K562 (cell line): ENCODE results near the gene POMGNT2. TPM values are rescaled to one million over a fixed set of nuclear protein-coding genes. Genes with fewer than 3 reads are reported as not detected.
A peak's percentile ranks its signal among the peaks of the same experiment; 100 is the strongest.

ENCODE experiments used
- ADNP ChIP-seq: fragments of 200-800 bp; sonication (Bioruptor generic); IDR thresholded peaks from 2 replicates; pipeline ENCODE4 v1.6.1; 2016; ENCODE audit warnings: missing genetic modification characterization, missing compliant biosample characterization
- CBFA2T2 ChIP-seq: fragments of 450-650 bp; conservative IDR thresholded peaks from 2 replicates; pipeline ENCODE4 v1.6.1; 2017; ENCODE audit warnings: mild to moderate bottlenecking
- CREBBP ChIP-seq: IDR thresholded peaks from one replicate; pipeline ENCODE4 v1.6.1; 2012; ENCODE audit warnings: low read depth, mild to moderate bottlenecking, control low read depth, inconsistent platforms, low read length
- ETV5 ChIP-seq: sonication (generic); formaldehyde crosslinking; IDR thresholded peaks from 2 replicates; pipeline ENCODE4 v1.4.0; 2020; ENCODE audit warnings: low read depth, mild to moderate bottlenecking, missing genetic modification reagents
- GTF2A2 ChIP-seq: IDR thresholded peaks from 2 replicates; pipeline ENCODE4 v1.6.1; 2016; ENCODE audit warnings: mild to moderate bottlenecking, missing genetic modification characterization, missing compliant biosample characterization
- KLF1 ChIP-seq: fragments of 450-650 bp; IDR thresholded peaks from 2 replicates; pipeline ENCODE4 v1.6.1; 2016; ENCODE audit warnings: missing genetic modification characterization, missing compliant biosample characterization
- NFE2L1 ChIP-seq: fragments of 450-650 bp; IDR thresholded peaks from 2 replicates; pipeline ENCODE4 v1.6.1; 2016; ENCODE audit warnings: missing genetic modification characterization, low read depth, mild to moderate bottlenecking, missing compliant biosample characterization, moderate library complexity, borderline replicate concordance
- NR3C1 ChIP-seq: sonication (generic); formaldehyde crosslinking; IDR thresholded peaks from 2 replicates; pipeline ENCODE4 v1.8.1; 2022; ENCODE audit warnings: missing genetic modification reagents
- PCBP1 ChIP-seq: fragments of 200-400 bp; formaldehyde crosslinking; IDR thresholded peaks from 2 replicates; pipeline ENCODE4 v1.6.1; 2018; ENCODE audit warnings: mild to moderate bottlenecking, low read depth, low read length; ENCODE audit not compliant: poor library complexity, severe bottlenecking
- RAD21 ChIP-seq, 2 experiments: fragments of 250-450 bp in 1 of 2; fragments of 450-650 bp in 1 of 2; sonication (Bioruptor Pico) in 1 of 2; formaldehyde crosslinking in 1 of 2; IDR thresholded peaks in 1 of 2; conservative IDR thresholded peaks in 1 of 2; 2 replicates each; pipeline versions ENCODE4 v1.4.0 to v1.8.0; 2020 to 2022; ENCODE audit warnings: mild to moderate bottlenecking in 2 of 2, moderate library complexity in 1 of 2
- SMAD1 ChIP-seq: fragments of 150-350 bp; IDR thresholded peaks from 2 replicates; pipeline ENCODE4 v1.6.1; 2014; ENCODE audit warnings: low read length, low read depth; ENCODE audit not compliant: partially characterized antibody
- TFAM ChIP-seq: fragments of 250-450 bp; sonication (Bioruptor Pico); conservative IDR thresholded peaks from 2 replicates; pipeline ENCODE4 v1.5.0; 2021; ENCODE audit warnings: mild to moderate bottlenecking, moderate library complexity
- VEZF1 ChIP-seq: fragments of 200-800 bp; sonication (Bioruptor generic); IDR thresholded peaks from 2 replicates; pipeline ENCODE4 v1.6.1; 2017; ENCODE audit warnings: missing genetic modification characterization, missing compliant biosample characterization
- ZNF644 ChIP-seq: fragments of 200-800 bp; sonication (Bioruptor generic); IDR thresholded peaks from 2 replicates; pipeline ENCODE4 v1.6.1; 2016; ENCODE audit warnings: low read depth, missing genetic modification characterization, missing compliant biosample characterization
- polyA plus RNA-seq, 8 experiments: library from polyadenylated mRNA; depleted of rRNA in 4 of 8; stranded (reverse) in 5 of 8; unstranded in 3 of 8; fragments of >200 nt; fragmentation: Nextera tagmentation in 2 of 8; fragmentation: Illumina TruSeq in 1 of 8; extraction: Ambion mirVana in 2 of 8; extraction: Trizol in 1 of 8; gene quantifications; 2 replicates each; pipeline versions ENCODE4 v1.2.1 to v1.2.3, GENCODE V29; 2011 to 2014; ENCODE audit warnings: inconsistent platforms in 1 of 8, missing spikeins in 1 of 8
- total RNA-seq, 7 experiments: library from RNA; depleted of rRNA in 6 of 7; stranded (reverse); fragments of >200 nt in 6 of 7; fragmentation: Illumina TruSeq in 2 of 7; extraction: Trizol in 2 of 7; gene quantifications; 2 replicates each; pipeline versions ENCODE4 v1.2.1 to v1.2.3, GENCODE V29; 2011 to 2021; ENCODE audit warnings: low replicate concordance in 1 of 7
- TF ChIP-seq, protein P1 (sequence below): sonication (generic); formaldehyde crosslinking; IDR thresholded peaks from 2 replicates; pipeline ENCODE4 v1.8.0; 2022; ENCODE audit warnings: mild to moderate bottlenecking, missing genetic modification reagents
- TF ChIP-seq, protein P2 (sequence below), 3 experiments: fragments of 200-800 bp in 1 of 3; sonication (Bioruptor generic) in 1 of 3; sonication (generic) in 1 of 3; formaldehyde crosslinking in 1 of 3; IDR thresholded peaks; 2 replicates each; pipeline versions ENCODE4 v1.6.1 to v1.8.0; 2016 to 2022; ENCODE audit warnings: mild to moderate bottlenecking in 2 of 3, missing compliant biosample characterization in 2 of 3, missing genetic modification characterization in 2 of 3, missing genetic modification reagents in 1 of 3

POMGNT2 gene
- total and polyA plus RNA-seq, 9 of the 15 experiments (the other 6 are each of a cell fraction or from before 2014, with no cell fraction given) = 0.65 to 14.1 (median 10.3) TPM

DNA sequence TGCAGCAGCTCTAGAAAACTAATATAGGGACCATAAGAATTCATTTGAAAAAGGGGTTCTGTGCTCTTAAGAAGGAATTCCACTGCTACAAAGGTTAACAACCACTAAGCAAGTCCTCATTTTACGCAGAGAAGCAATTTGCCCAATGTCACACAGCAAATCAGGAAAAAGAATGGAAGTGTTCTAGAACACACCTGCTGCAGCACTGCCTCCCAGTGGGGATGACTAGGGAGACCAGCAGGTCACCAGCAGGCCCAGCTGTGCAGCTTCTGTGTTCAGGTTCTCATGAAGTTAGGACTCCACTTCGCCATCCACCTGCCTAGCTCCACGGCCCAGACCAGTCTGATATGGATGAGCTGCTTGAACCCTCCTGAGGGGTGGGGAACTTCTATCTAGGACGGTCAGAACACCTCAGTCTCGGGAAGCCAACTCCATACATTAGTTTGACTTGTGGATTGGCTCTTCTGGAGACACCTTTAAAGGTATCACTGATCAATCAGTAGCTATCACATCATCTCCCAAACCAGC, 18.6 kb downstream of the POMGNT2 start (continued):
- TF ChIP-seq TFAM (CRISPR knock-in tag) (no peak), VEZF1 (no peak), KLF1 (tag) (no peak), ZNF644 (peak; percentile 29; the same call in 1 of the 2 replicates), CBFA2T2 (no peak), ADNP (no peak), NR3C1 (CRISPR knock-in tag) (no peak), CREBBP (no peak), NFE2L1 (tag) (no peak), SMAD1 (no peak), GTF2A2 (tag) (no peak), PCBP1 (no peak), RAD21 (CRISPR knock-in tag; conservative IDR thresholded peaks at IDR 0.05 in 1 of 2, IDR thresholded peaks at IDR 0.05 in 1 of 2) (peak; percentile 26 to 55; a peak in 3 of 4 replicates), ETV5 (CRISPR knock-in tag) (no peak)
- TF ChIP-seq, protein P1, sequence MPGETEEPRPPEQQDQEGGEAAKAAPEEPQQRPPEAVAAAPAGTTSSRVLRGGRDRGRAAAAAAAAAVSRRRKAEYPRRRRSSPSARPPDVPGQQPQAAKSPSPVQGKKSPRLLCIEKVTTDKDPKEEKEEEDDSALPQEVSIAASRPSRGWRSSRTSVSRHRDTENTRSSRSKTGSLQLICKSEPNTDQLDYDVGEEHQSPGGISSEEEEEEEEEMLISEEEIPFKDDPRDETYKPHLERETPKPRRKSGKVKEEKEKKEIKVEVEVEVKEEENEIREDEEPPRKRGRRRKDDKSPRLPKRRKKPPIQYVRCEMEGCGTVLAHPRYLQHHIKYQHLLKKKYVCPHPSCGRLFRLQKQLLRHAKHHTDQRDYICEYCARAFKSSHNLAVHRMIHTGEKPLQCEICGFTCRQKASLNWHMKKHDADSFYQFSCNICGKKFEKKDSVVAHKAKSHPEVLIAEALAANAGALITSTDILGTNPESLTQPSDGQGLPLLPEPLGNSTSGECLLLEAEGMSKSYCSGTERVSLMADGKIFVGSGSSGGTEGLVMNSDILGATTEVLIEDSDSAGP (CRISPR knock-in tag) = no peak
- TF ChIP-seq, protein P2, sequence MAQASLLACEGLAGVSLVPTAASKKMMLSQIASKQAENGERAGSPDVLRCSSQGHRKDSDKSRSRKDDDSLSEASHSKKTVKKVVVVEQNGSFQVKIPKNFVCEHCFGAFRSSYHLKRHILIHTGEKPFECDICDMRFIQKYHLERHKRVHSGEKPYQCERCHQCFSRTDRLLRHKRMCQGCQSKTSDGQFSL (CRISPR knock-in tag; IDR thresholded peaks at IDR 0.05) = no peak
- TF ChIP-seq, protein P2 (tag; IDR thresholded peaks at IDR 0.05) = no peak
